ENCODE data around the gene LIPC.

DNA sequence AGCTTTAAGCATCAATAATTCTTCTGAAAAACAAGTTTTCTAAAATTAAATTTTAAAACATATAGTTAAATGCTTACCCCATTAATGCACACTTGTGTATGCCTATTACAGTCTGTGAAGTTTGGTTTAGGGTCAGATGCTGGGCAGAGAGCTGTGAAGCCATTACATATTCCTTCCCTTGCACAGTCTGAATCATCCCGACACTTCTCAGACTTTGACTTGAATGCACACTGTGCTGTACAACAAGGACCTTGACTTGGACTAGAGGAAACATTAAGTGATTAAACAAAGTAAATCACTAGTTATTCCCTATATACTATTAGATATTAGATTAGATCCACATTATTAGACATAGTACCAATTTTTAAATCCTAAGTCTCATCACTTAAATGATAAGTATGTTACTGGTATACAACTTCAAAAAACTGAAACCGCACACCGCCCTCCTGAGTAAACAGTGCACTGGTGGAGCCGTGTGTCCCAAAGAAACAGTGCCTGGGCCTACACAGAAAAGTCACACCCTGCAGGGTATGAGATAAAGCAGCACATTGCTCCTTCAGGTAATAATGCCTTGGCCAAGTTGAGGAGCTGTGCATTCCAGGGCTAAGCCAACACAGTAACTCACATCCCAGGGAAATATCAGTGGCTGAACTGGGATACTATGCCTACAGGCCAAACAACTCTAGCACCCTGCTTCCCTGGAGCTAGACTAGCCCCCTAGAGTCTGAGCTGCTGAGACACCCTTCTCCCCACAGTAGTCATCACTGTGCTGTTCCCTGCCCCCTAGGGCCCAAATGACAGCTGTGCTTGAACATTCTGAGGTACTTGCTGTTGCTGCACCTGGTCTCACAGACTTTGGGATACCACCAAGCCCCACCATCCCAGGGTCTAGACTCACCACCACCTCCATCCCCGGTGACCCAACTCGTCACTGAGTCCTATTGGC, 180.2 kb downstream of the LIPC start:
- TF ChIP-seq POLR2A (IDR thresholded peaks at IDR 0.05), result no peak
- no peak for TF ChIP-seq CTCF (IDR thresholded peaks at IDR 0.05 in 4 of 5, conservative IDR thresholded peaks at IDR 0.05 in 1 of 5)
